NB4 (cell line): ENCODE data around the gene PAX3.

Source experiments
- CTCF ChIP-seq: IDR thresholded peaks from one replicate; pipeline ENCODE4 v1.5.1; 2012; ENCODE audit warnings: low read depth, low read length
- MAX ChIP-seq: IDR thresholded peaks from 2 replicates; pipeline ENCODE4 v1.6.1; 2011; ENCODE audit warnings: low read depth, low read length
- MYC ChIP-seq: IDR thresholded peaks from 2 replicates; pipeline ENCODE4 v1.6.1; 2011; ENCODE audit warnings: low read depth, low read length
- POLR2A ChIP-seq: IDR thresholded peaks from 2 replicates; pipeline ENCODE4 v1.6.1; 2011; ENCODE audit warnings: mild to moderate bottlenecking; ENCODE audit not compliant: insufficient read length; ENCODE audit errors: extremely low read depth

DNA sequence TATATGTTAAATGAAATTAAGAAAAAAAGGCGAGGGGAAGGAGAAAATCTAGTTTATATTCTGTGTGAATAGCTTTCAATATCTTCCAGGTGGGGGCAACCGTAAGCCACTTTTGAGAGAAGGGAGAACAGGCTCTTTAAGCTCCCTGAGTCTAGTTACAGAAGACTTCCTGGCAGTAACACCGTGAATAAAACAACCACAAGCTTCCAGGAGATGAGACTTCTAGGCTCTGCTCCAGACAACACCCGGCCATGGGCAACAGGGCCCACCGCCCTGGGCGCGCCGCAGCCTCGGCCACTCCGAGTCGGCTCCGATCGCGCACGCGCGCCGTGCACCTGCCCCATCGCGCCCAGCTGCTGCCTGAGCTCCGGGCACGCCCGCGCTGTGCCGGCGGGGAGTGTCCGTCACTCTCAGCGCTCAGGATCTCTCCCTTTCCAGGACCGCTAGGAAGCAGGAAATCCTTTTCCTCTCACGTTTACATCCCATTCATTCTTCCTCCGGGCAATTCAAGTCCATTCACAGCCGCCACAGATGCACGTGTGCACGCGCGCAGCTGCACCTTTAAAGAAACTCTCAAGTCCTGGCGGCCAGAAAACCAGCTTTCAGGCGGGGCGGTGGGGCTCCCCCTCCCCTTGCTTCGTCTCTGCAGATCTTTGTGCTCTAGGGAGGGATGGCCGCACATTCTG, 19.4 kb upstream of the PAX3 start:
- TF ChIP-seq CTCF, result peak; percentile 50
- TF ChIP-seq MAX, result peak; percentile 77
- TF ChIP-seq POLR2A, result peak; percentile 13
- peak; percentile 53; the same call in 1 of the 2 replicates for TF ChIP-seq MYC
